PC-9 (cell line): ENCODE results near the gene IRF7. TPM values are rescaled to one million over a fixed set of nuclear protein-coding genes. Genes with fewer than 3 reads are reported as not detected.

Experiments
- BruUV-seq: library from RNA; stranded (reverse); fragments of 400-500 nt; replicated peaks from 2 replicates; lab custom pipeline; 2021; lab: Mats Ljungman, UMichigan
- CTCF ChIA-PET: fragments of 300-600 bp; sonication (Branson Sonifier 250); formaldehyde crosslinking; loops from one replicate; lab custom pipeline; 2022; ENCODE audit warnings: antibody characterized with exemption; lab: Charles Lee
- POLR2A ChIA-PET: fragments of 300-600 bp; sonication (Branson Sonifier 250); formaldehyde crosslinking; loops from one replicate; lab custom pipeline; 2022; ENCODE audit warnings: antibody characterized with exemption; ENCODE audit not compliant: unreplicated experiment; lab: Charles Lee
- DNase-seq, 2 experiments: peaks; one replicate each; pipeline versions ENCODE4 v3.0.0 to v3.0.0-alpha.2; 2015 to 2022; ENCODE audit warnings: mixed read lengths in 1 of 2
- H2AFZ ChIP-seq: fragments of 200-600 bp; sonication (generic); 2 replicates; pipeline ENCODE4 v1.8.1; 2017; ENCODE audit warnings: antibody characterized with exemption
- H3F3A ChIP-seq: fragments of 200-600 bp; sonication (generic); 2 replicates; pipeline ENCODE4 v1.8.1; 2017; ENCODE audit warnings: antibody characterized with exemption, mild to moderate bottlenecking, low read depth; ENCODE audit not compliant: insufficient read depth
- H3K27ac ChIP-seq: fragments of 200-600 bp; sonication (generic); 2 replicates; pipeline ENCODE4 v1.6.1; 2016; ENCODE audit warnings: mixed run types
- H3K27me3 ChIP-seq: fragments of 200-600 bp; sonication (generic); 2 replicates; pipeline ENCODE4 v1.6.1; 2016; ENCODE audit warnings: low read depth, mixed run types; ENCODE audit not compliant: insufficient read depth
- H3K36me3 ChIP-seq: fragments of 200-600 bp; sonication (generic); 2 replicates; pipeline ENCODE4 v1.6.1; 2016; ENCODE audit warnings: low read depth, mixed run types
- H3K4me1 ChIP-seq: fragments of 200-600 bp; sonication (generic); replicated peaks from 2 replicates; pipeline ENCODE4 v1.6.1; 2016; ENCODE audit warnings: mixed run types; ENCODE audit not compliant: insufficient read depth
- H3K4me2 ChIP-seq: fragments of 200-600 bp; sonication (generic); 2 replicates; pipeline ENCODE4 v1.6.1; 2017; ENCODE audit warnings: mixed run types
- H3K4me3 ChIP-seq: fragments of 200-600 bp; sonication (generic); 2 replicates; pipeline ENCODE4 v1.6.1; 2016; ENCODE audit warnings: mixed run types
- H3K79me2 ChIP-seq: fragments of 200-600 bp; sonication (generic); 2 replicates; pipeline ENCODE4 v1.6.1; 2017; ENCODE audit warnings: low read depth, mixed run types
- H3K9me2 ChIP-seq: fragments of 200-600 bp; sonication (generic); 2 replicates; pipeline ENCODE4 v1.8.1; 2017; ENCODE audit warnings: mild to moderate bottlenecking; ENCODE audit not compliant: insufficient read depth
- H3K9me3 ChIP-seq: fragments of 200-600 bp; sonication (generic); 2 replicates; pipeline ENCODE4 v1.8.1; 2016; ENCODE audit warnings: low read depth; ENCODE audit not compliant: insufficient read depth
- H4K20me1 ChIP-seq: fragments of 200-600 bp; sonication (generic); 2 replicates; pipeline ENCODE4 v1.8.1; 2017; ENCODE audit not compliant: insufficient read depth
- EZH2 ChIP-seq: fragments of 200-600 bp; sonication (generic); IDR thresholded peaks from 2 replicates; pipeline ENCODE4 v1.8.0; 2017; ENCODE audit warnings: antibody characterized with exemption, low read depth
- intact Hi-C: fragments of 100-400 bp; cut with micrococcal nuclease; formaldehyde crosslinking; loops from one replicate; pipeline ENCODE4 v1.10.0; 2022; ENCODE audit not compliant: unreplicated experiment
- total RNA-seq: library from RNA; stranded (reverse); gene quantifications from 2 replicates; pipeline ENCODE4 v1.2.3, GENCODE V29; 2021
- TF ChIP-seq, protein P1 (sequence below): fragments of 200-600 bp; sonication (generic); conservative IDR thresholded peaks from 2 replicates; pipeline ENCODE4 v1.6.1; 2017; ENCODE audit warnings: mixed run types, antibody characterized with exemption, mild to moderate bottlenecking, moderate library complexity

IRF7 gene
- total RNA-seq, 1 experiment from 2014 or later: 10.7 TPM

DNA sequence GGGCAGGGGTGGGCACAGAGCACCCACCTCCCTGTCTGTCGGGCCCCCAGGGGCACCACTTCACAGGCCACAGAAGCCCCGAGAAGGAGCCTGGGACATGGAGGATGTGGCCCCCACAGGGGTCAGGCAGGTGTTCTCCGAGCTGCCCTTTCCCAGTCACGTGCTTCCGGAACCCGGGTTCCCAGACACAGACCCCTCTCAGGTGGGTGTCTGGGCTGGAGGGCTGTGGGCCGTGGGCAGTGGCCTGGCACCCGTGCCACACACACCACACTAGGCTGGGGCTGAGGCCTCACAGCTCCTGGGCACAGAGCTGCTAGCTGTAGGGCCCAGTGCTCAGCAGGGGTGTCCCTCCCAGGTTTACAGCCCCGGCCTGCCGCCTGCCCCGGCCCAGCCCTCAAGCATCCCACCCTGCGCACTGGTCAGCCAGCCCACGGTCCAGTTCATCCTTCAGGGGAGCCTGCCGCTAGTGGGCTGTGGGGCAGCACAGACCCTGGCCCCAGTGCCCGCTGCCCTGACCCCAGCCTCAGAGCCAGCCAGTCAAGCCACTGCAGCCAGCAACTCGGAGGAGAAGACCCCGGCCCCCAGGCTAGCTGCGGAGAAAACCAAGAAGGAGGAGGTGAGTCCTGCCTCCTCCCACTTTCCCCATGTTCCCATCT lies 5.5 kb downstream of the IRF7 start:
- intact Hi-C loops: no loop called here
- no peaks in the 10 kb centered on the region for H3K79me2 ChIP-seq
- H3F3A ChIP-seq: peaks cover 9% of the 10 kb centered on the region
- no peak for DNase-seq
- ChIA-PET CTCF (no interaction called here), POLR2A (no interaction called here)
- H3K4me2 ChIP-seq: no peak overlapping the region
- no peak for TF ChIP-seq EZH2
- TF ChIP-seq, protein P1, sequence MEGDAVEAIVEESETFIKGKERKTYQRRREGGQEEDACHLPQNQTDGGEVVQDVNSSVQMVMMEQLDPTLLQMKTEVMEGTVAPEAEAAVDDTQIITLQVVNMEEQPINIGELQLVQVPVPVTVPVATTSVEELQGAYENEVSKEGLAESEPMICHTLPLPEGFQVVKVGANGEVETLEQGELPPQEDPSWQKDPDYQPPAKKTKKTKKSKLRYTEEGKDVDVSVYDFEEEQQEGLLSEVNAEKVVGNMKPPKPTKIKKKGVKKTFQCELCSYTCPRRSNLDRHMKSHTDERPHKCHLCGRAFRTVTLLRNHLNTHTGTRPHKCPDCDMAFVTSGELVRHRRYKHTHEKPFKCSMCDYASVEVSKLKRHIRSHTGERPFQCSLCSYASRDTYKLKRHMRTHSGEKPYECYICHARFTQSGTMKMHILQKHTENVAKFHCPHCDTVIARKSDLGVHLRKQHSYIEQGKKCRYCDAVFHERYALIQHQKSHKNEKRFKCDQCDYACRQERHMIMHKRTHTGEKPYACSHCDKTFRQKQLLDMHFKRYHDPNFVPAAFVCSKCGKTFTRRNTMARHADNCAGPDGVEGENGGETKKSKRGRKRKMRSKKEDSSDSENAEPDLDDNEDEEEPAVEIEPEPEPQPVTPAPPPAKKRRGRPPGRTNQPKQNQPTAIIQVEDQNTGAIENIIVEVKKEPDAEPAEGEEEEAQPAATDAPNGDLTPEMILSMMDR: no peak
- no peak overlapping the region for H2AFZ ChIP-seq
- no peaks in the 10 kb centered on the region for H3K9me2 ChIP-seq
- H3K27me3 ChIP-seq: no peaks in the 10 kb centered on the region
- no peak overlapping the region for H3K4me3 ChIP-seq
- H3K4me1 ChIP-seq: no peaks in the 10 kb centered on the region
- no peaks in the 10 kb centered on the region for H3K9me3 ChIP-seq
- H4K20me1 ChIP-seq: peaks cover 7% of the 10 kb centered on the region
- H3K36me3 ChIP-seq: no peaks in the 10 kb centered on the region
- no peak overlapping the region for H3K27ac ChIP-seq
- no TSS peak for BruUV-seq

DNA sequence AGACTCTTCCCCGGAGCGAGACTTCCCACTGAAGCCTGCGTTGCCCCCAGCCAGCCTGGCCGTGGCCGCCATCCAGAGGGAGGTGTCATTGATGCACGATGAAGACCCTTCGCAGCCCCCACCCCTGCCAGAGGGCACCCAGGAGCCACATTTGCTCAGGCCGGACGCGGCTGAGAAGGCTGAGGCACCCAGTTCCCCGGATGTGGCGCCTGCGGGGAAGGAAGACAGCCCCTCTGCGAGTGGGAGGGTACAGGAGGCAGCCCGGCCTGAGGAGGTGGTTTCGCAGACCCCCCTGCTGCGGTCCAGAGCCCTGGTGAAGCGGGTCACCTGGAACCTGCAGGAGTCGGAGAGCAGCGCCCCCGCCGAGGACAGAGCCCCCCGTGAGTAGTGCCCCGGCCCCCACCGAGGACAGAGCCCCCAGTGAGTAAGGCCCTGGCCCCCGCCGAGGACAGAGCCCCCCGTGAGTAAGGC lies 6.4 kb downstream of the IRF7 start:
- Histone ChIP-seq H3K36me3 (no peaks in the 10 kb centered on the region), H3K27ac (no peak overlapping the region), H4K20me1 (peaks cover 7% of the 10 kb centered on the region), H3K27me3 (no peaks in the 10 kb centered on the region), H3K9me2 (no peaks in the 10 kb centered on the region), H3K4me2 (no peak overlapping the region), H3K4me1 (no peaks in the 10 kb centered on the region), H3K4me3 (no peak overlapping the region), H3K79me2 (no peaks in the 10 kb centered on the region), H3F3A (peaks cover 9% of the 10 kb centered on the region), H2AFZ (no peak overlapping the region), H3K9me3 (no peaks in the 10 kb centered on the region)
- ChIA-PET CTCF (no interaction called here), POLR2A (no interaction called here)
- intact Hi-C loops: no loop called here
- BruUV-seq: no TSS peak
- TF ChIP-seq, protein P1: no peak
- TF ChIP-seq EZH2: no peak
- DNase-seq: no peak

DNA sequence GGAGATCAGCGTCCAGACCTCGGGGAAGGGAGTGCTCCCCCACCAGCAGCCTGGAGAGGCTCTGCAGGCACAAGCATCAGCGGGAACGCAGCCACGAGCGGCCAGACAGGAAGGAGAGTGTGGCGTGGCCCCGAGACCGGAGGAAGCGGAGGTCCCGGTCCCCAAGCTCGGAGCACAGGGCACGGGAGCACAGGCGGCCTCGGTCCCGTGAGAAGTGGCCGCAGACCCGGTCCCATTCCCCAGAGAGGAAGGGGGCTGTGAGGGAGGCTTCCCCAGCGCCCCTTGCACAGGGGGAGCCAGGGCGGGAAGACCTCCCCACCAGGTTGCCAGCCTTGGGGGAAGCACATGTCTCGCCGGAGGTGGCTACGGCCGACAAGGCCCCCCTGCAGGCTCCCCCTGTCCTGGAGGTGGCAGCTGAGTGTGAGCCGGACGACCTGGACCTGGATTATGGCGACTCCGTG lies 6.9 kb downstream of the IRF7 start:
- DNase-seq: no peak
- H3K9me3 ChIP-seq: no peaks in the 10 kb centered on the region
- peaks cover 7% of the 10 kb centered on the region for H4K20me1 ChIP-seq
- BruUV-seq: no TSS peak
- no peaks in the 10 kb centered on the region for H3K4me1 ChIP-seq
- no peaks in the 10 kb centered on the region for H3K79me2 ChIP-seq
- TF ChIP-seq, protein P1: no peak
- TF ChIP-seq EZH2: no peak
- no peak overlapping the region for H3K4me3 ChIP-seq
- no peak overlapping the region for H2AFZ ChIP-seq
- intact Hi-C loops: no loop called here
- H3K27ac ChIP-seq: no peak overlapping the region
- H3K36me3 ChIP-seq: no peaks in the 10 kb centered on the region
- H3K9me2 ChIP-seq: no peaks in the 10 kb centered on the region
- no peak overlapping the region for H3K4me2 ChIP-seq
- peaks cover 9% of the 10 kb centered on the region for H3F3A ChIP-seq
- ChIA-PET POLR2A (no interaction called here), CTCF (no interaction called here)
- H3K27me3 ChIP-seq: no peaks in the 10 kb centered on the region
